Sigmoid colon (tissue), 7 donors: ENCODE measurements around the gene MED13L. TPM values are rescaled to one million over a fixed set of nuclear protein-coding genes. Genes with fewer than 3 reads are reported as not detected.
A peak's percentile ranks its signal among the peaks of the same experiment; 100 is the strongest.

Experiments
- DNase-seq: peaks from one replicate; pipeline ENCODE4 v3.0.0-alpha.2; 2019
- H3K27ac ChIP-seq, 4 donors: fragments of 200-600 bp; sonication (generic); one replicate each; pipeline ENCODE4 v1.5.1; 2016 to 2019; ENCODE audit warnings: mild to moderate bottlenecking in 1 of 4
- H3K27me3 ChIP-seq, 3 donors: fragments of 200-600 bp; sonication (generic); one replicate each; pipeline ENCODE4 v1.5.1; 2019; ENCODE audit warnings: mild to moderate bottlenecking in 1 of 3
- H3K36me3 ChIP-seq, 4 donors: fragments of 200-600 bp; sonication (generic); one replicate each; pipeline ENCODE4 v1.5.1; 2016 to 2019
- H3K4me1 ChIP-seq, 4 donors: fragments of 200-600 bp; sonication (generic); one replicate each; pipeline ENCODE4 v1.5.1; 2017 to 2019
- H3K4me3 ChIP-seq, 4 donors: fragments of 200-600 bp; sonication (generic); one replicate each; pipeline ENCODE4 v1.5.1; 2017 to 2019; ENCODE audit warnings: mild to moderate bottlenecking in 2 of 4, moderate library complexity in 1 of 4
- H3K9me3 ChIP-seq, 4 donors: fragments of 200-600 bp in 3 of 4; sonication (generic) in 3 of 4; one replicate each; pipeline versions ENCODE4 v1.5.1 to v1.6.1; 2013 to 2019
- EP300 ChIP-seq, 4 donors: sonication (generic); formaldehyde crosslinking; IDR thresholded peaks; one replicate each; pipeline ENCODE4 v1.6.1; 2017; ENCODE audit warnings: antibody characterized with exemption in 4 of 4
- POLR2A ChIP-seq, 2 donors: fragments of 450-650 bp; IDR thresholded peaks; one replicate each; pipeline ENCODE4 v1.6.1; 2016; ENCODE audit warnings: antibody characterized with exemption in 2 of 2, mild to moderate bottlenecking in 2 of 2, moderate library complexity in 2 of 2
- POLR2AphosphoS5 ChIP-seq, 4 donors: sonication (generic); formaldehyde crosslinking; IDR thresholded peaks; one replicate each; pipeline ENCODE4 v1.6.1; 2017; ENCODE audit warnings: antibody characterized with exemption in 4 of 4
- WGBS, 2 donors: extraction: QIAGEN DNeasy Blood & Tissue Kit; methylation state at CpG; one replicate each; pipeline ENCODE4 v1.1.7; 2013; 5-methylcytosine and 5-hydroxymethylcytosine counted together
- intact Hi-C: fragments of 100-400 bp; cut with DNase I; formaldehyde crosslinking; loops from one replicate; pipeline ENCODE4 v1.15.1; 2023
- polyA plus RNA-seq, 3 donors: library from polyadenylated mRNA; stranded (reverse); fragments of 200-250 nt; gene quantifications; one replicate each; pipeline ENCODE4 v1.2.3, GENCODE V29; 2013
- total RNA-seq, 4 donors: library from RNA; depleted of rRNA; stranded (reverse); fragments of >200 nt; gene quantifications; one replicate each; pipeline ENCODE4 v1.1.0, GENCODE V29; 2016
- TF ChIP-seq, protein P1 (sequence below), 4 experiments: fragments of 450-650 bp in 3 of 4; fragments of 200-600 bp in 1 of 4; IDR thresholded peaks; one replicate each; pipeline ENCODE4 v1.5.1; 2016 to 2019; ENCODE audit warnings: antibody characterized with exemption in 4 of 4, mild to moderate bottlenecking in 3 of 4, moderate library complexity in 2 of 4
- donor health status: healthy with polysubstance abuse.
- donor health status: Bipolar disorder and iron deficiency.
- donor health status: healthy.

MED13L gene
- total and polyA plus RNA-seq, 7 donors: 12.5 to 246 (median 151) TPM

DNA sequence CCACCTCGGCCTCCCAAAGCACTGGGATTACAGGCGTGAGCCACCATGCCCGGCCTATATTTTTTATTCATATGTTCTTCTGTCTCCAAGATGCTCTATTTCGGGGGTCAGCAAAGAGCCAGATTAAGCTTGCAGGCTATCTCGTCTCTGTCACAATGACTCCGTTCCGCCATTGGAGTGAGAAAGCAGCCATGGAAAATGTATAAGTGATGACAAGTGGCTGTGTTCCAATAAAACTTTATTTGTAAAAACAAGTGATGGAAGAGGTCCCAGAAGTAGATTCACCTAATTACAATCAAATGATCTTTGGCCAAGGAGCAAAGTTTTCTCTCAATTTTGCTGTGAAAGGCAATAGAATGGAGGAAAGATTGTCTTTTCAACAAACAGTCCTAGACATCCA, 342.6 kb downstream of the MED13L start:
- no peak overlapping the region for H3K4me3 ChIP-seq

DNA sequence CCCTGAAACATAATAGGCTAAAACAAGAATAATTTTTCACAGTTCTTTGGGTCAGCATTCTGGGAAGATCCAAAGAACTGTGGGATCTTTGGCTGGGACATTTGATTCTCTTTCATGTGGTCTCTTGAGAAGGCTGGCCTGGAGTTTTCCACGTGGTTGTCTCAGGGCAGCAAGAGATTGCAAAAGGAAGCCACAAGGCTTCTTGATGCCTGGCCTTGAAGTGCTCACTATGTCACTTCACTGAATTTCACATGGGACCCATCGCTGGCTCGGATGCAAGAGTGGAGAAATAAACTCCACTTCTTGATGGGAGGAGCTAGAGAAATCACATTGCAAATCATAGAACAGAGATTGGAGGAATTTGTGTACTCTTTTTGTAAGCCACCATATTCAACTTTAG, 343.4 kb downstream of the MED13L start:
- 58 to 75% methylated on average over 3 of the region's 3 CpGs for WGBS, 2 donors
- Histone ChIP-seq H3K27ac (no peak overlapping the region), H3K9me3 (no peaks in the 10 kb centered on the region), H3K36me3 (no peaks in the 10 kb centered on the region), H3K4me3 (no peak overlapping the region), H3K27me3 (no peaks in the 10 kb centered on the region), H3K4me1 (no peaks in the 10 kb centered on the region)
- TF ChIP-seq POLR2AphosphoS5 (IDR thresholded peaks at IDR 0.05): peak in 1 of 4 donors; percentile 8
- TF ChIP-seq, protein P1, sequence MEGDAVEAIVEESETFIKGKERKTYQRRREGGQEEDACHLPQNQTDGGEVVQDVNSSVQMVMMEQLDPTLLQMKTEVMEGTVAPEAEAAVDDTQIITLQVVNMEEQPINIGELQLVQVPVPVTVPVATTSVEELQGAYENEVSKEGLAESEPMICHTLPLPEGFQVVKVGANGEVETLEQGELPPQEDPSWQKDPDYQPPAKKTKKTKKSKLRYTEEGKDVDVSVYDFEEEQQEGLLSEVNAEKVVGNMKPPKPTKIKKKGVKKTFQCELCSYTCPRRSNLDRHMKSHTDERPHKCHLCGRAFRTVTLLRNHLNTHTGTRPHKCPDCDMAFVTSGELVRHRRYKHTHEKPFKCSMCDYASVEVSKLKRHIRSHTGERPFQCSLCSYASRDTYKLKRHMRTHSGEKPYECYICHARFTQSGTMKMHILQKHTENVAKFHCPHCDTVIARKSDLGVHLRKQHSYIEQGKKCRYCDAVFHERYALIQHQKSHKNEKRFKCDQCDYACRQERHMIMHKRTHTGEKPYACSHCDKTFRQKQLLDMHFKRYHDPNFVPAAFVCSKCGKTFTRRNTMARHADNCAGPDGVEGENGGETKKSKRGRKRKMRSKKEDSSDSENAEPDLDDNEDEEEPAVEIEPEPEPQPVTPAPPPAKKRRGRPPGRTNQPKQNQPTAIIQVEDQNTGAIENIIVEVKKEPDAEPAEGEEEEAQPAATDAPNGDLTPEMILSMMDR (IDR thresholded peaks at IDR 0.05): no peak
- intact Hi-C loops: no loop called here
- peak; percentile 71 for DNase-seq

More for the DNA sequence above, 342.6 kb downstream of the MED13L start:
- TF ChIP-seq POLR2A (IDR thresholded peaks at IDR 0.05) (no peak), EP300 (IDR thresholded peaks at IDR 0.05) (no peak), POLR2AphosphoS5 (IDR thresholded peaks at IDR 0.05) (no peak)
- TF ChIP-seq, protein P1 (IDR thresholded peaks at IDR 0.05): no peak
- DNase-seq: no peak
- Histone ChIP-seq H3K4me1 (no peaks in the 10 kb centered on the region), H3K27me3 (no peaks in the 10 kb centered on the region), H3K9me3 (no peaks in the 10 kb centered on the region), H3K27ac (no peak overlapping the region), H3K36me3 (no peaks in the 10 kb centered on the region)
- intact Hi-C loops: no loop called here
- WGBS, 2 donors: 82 to 96% methylated on average over 7 of the region's 7 CpGs

DNA sequence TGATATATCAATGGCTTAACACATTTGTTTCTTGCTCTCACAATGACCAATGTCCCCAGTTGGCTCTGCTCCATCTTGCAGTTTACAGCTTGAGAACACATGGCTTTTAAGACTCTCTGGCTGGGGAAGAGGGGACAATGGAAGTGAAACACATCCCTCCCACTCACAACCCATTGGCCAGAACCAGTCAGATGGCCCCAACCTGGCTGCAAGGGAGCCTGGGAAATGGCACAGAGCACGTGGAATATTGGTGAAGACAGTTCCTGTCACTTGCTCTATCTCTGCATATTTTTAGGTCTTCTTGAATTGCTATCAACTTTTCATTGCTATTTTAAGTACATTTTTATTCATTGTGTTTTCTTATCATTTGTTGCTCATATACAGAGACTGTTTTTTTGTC, 345.4 kb downstream of the MED13L start:
- WGBS, 2 donors: 15 to 69% methylated on average over 1 of the region's 1 CpG
- no peak for DNase-seq

DNA sequence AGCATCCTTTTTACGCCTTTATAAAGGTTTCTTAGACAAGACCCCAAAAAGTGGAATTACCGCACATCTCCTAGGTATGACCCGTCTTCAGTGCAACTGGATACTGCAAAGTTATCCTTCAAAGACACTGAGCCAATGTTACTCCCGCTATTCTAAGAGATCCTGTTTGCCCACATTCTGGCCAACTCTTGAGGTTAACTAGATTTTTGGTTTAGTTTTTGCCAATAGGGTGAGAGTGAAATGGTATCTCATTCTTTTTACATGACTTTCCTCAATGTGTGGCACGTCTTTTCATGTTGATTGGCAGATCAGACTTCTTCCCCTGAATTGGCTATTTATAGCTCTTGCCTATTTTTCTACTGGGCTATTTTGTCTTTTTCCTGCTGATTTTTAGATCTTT, 347.2 kb downstream of the MED13L start:
- Histone ChIP-seq H3K4me1 (no peaks in the 10 kb centered on the region), H3K27me3 (no peaks in the 10 kb centered on the region), H3K9me3 (no peaks in the 10 kb centered on the region), H3K27ac (no peak overlapping the region), H3K4me3 (no peak overlapping the region), H3K36me3 (no peaks in the 10 kb centered on the region)
- 73 to 77% methylated on average over 5 of the region's 5 CpGs for WGBS, 2 donors
- TF ChIP-seq POLR2AphosphoS5 (IDR thresholded peaks at IDR 0.05): no peak
- TF ChIP-seq, protein P1 (IDR thresholded peaks at IDR 0.05): no peak
- no peak for TF ChIP-seq POLR2A (IDR thresholded peaks at IDR 0.05)
- TF ChIP-seq EP300 (IDR thresholded peaks at IDR 0.05): no peak
- DNase-seq: no peak
- intact Hi-C loops: no loop called here

More for the DNA sequence above, 345.4 kb downstream of the MED13L start:
- no peak for TF ChIP-seq POLR2A (IDR thresholded peaks at IDR 0.05)
- TF ChIP-seq POLR2AphosphoS5 (IDR thresholded peaks at IDR 0.05): no peak
- TF ChIP-seq, protein P1 (IDR thresholded peaks at IDR 0.05): no peak
- no peak for TF ChIP-seq EP300 (IDR thresholded peaks at IDR 0.05)
- Histone ChIP-seq H3K9me3 (no peaks in the 10 kb centered on the region), H3K36me3 (no peaks in the 10 kb centered on the region), H3K4me3 (no peak overlapping the region), H3K4me1 (no peaks in the 10 kb centered on the region), H3K27me3 (no peaks in the 10 kb centered on the region), H3K27ac (no peak overlapping the region)
- intact Hi-C loops: no loop called here

DNA sequence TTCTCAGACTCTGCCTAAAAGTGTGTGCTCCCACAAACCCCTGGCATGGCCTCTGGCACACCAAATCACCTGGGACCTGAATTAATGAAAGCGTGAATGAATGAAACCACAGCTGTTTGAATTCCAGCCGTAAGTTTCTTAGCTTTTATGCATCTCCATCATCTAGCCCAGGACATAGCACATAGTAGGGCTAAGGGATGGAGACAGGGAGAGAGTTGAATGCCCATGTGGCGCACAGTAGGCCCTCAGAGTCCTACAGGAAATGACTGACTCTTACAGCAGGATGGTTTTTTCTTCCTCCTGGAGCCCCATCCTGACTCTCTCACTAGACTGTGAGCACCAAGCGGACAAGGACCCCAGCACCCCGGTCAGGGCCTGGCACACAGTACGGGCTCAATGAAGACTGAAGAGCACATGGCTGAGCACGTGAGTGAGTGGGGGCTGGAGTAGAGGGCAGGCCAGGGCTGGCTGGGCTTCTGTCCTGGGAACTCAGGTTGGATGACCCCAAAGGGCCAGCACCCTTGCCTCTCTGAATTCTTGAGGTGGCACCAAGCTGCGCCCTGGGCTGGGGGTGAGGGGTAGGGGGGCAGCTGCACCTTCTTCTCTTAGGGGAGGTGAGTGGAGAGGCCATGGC, 351.3 kb downstream of the MED13L start:
- H3K36me3 ChIP-seq: no peaks in the 10 kb centered on the region
- H3K27me3 ChIP-seq: peaks cover 0 to 12% (median 0%) of the 10 kb centered on the region in 3 donors
- H3K4me3 ChIP-seq: no peak overlapping the region
- WGBS, 2 donors: 78 to 88% methylated on average over 8 of the region's 8 CpGs
- no peak overlapping the region for H3K27ac ChIP-seq
- intact Hi-C loops: no loop called here
- peaks cover 0 to 5% (median 4%) of the 10 kb centered on the region in 4 donors for H3K9me3 ChIP-seq
- H3K4me1 ChIP-seq: no peaks in the 10 kb centered on the region
- no peak for DNase-seq
- no peak for TF ChIP-seq EP300 (IDR thresholded peaks at IDR 0.05)
- TF ChIP-seq, protein P1 (IDR thresholded peaks at IDR 0.05): no peak
- no peak for TF ChIP-seq POLR2A (IDR thresholded peaks at IDR 0.05)
